Measurements from ENCODE around the gene SAMD4B. TPM values are rescaled to one million over a fixed set of nuclear protein-coding genes. Genes with fewer than 3 reads are reported as not detected.
A peak's percentile ranks its signal among the peaks of the same experiment; 100 is the strongest.

Gene SAMD4B
- total and polyA plus RNA-seq, 2 experiments from 2014 or later, result 104 to 172 TPM

GRCh38 chr19:39390451-39390750 is 48.2 kb downstream of the SAMD4B start:
- Mint-ChIP-seq H3K9me3 (peaks cover 3% of the 10 kb centered on the region; the same call in 1 of the 3 replicates), H3K27me3 (ENCODE audit: insufficient read depth, low read depth, poor library complexity) (peaks cover 25% of the 10 kb centered on the region), H3K36me3 (ENCODE audit: low read depth) (peaks cover 68% of the 10 kb centered on the region), H3K4me1 (peaks cover 16% of the 10 kb centered on the region), H3K4me3 (peak overlapping the region; percentile 97), H3K27ac (peak overlapping the region; percentile 100)
- peaks cover 13% of the 10 kb centered on the region for H3K79me2 ChIP-seq (replicated peaks; ENCODE audit: insufficient read depth)
- H3K4me2 ChIP-seq, result peak overlapping the region; percentile 88
- H3F3A ChIP-seq (replicated peaks; ENCODE audit: low read depth), result peaks cover 25% of the 10 kb centered on the region; the same call in 1 of the 2 replicates
- TF ChIP-seq EZH2 (IDR thresholded peaks at IDR 0.05; ENCODE audit: low read depth, unreplicated experiment), result no peak
- peak; percentile 99 for TF ChIP-seq CREB1 (CRISPR knock-in tag; IDR thresholded peaks at IDR 0.05; ENCODE audit: low read depth)
- TF ChIP-seq ZNF331 (CRISPR knock-in tag; IDR thresholded peaks at IDR 0.05; ENCODE audit: low read depth), result 0 out of 2 replicates have a peak, but pooled peaks have one; percentile 30
- no peaks in the 10 kb centered on the region for H3K9me2 ChIP-seq (ENCODE audit: insufficient read depth)
- peaks cover 8% of the 10 kb centered on the region for H3K4me1 ChIP-seq (ENCODE audit: insufficient read depth)
- ATAC-seq (no peak), DNase-seq (ENCODE audit: low spot score) (no peak)
- peaks cover 16% of the 10 kb centered on the region for H4K20me1 ChIP-seq (replicated peaks; ENCODE audit: insufficient read depth)
- no peaks in the 10 kb centered on the region for H3K27me3 ChIP-seq (ENCODE audit: insufficient read depth)
- peak overlapping the region; percentile 78 for H3K4me3 ChIP-seq
- H3K36me3 ChIP-seq (ENCODE audit: insufficient read depth), result 0 out of 2 replicates have a peak, but pooled peaks cover 9% of the 10 kb centered on the region
- H3K27ac ChIP-seq (ENCODE audit: low read depth), result peak overlapping the region; percentile 97
- H2AFZ ChIP-seq, result peak overlapping the region; percentile 73; the same call in 1 of the 2 replicates

- peaks cover 13% of the 10 kb centered on the region for H3K4me1 Mint-ChIP-seq
- peaks cover 6% of the 10 kb centered on the region for H3K4me1 ChIP-seq (ENCODE audit: insufficient read depth)
- H3K27ac Mint-ChIP-seq, result peak within 1 kb of the TSS; percentile 100
- H3K27me3 Mint-ChIP-seq (ENCODE audit: insufficient read depth, low read depth, poor library complexity), result peaks cover 21% of the 10 kb centered on the region
- no peaks in the 10 kb centered on the region for H3K9me2 ChIP-seq (ENCODE audit: insufficient read depth)
- H3K4me2 ChIP-seq, result peak within 1 kb of the TSS; percentile 88
- H3K4me3 Mint-ChIP-seq, result peak within 1 kb of the TSS; percentile 97
- peak within 1 kb of the TSS; percentile 81 for H3K4me3 ChIP-seq
- peaks cover 68% of the 10 kb centered on the region for H3K36me3 Mint-ChIP-seq (ENCODE audit: low read depth)
- no peaks in the 10 kb centered on the region for H3K27me3 ChIP-seq (ENCODE audit: insufficient read depth)
- peaks cover 20% of the 10 kb centered on the region; the same call in 1 of the 2 replicates for H3F3A ChIP-seq (replicated peaks; ENCODE audit: low read depth)
- H3K9me3 Mint-ChIP-seq, result peaks cover 3% of the 10 kb centered on the region; the same call in 1 of the 3 replicates
- ATAC-seq, result peak; percentile 95
- peak; percentile 100 for DNase-seq (ENCODE audit: low spot score)
- H2AFZ ChIP-seq, result peak within 1 kb of the TSS; percentile 73; the same call in 1 of the 2 replicates
- H4K20me1 ChIP-seq (replicated peaks; ENCODE audit: insufficient read depth), result peaks cover 13% of the 10 kb centered on the region; the same call in 1 of the 2 replicates
- 0 out of 2 replicates have a peak, but pooled peaks cover 7% of the 10 kb centered on the region for H3K36me3 ChIP-seq (ENCODE audit: insufficient read depth)
- H3K27ac ChIP-seq (ENCODE audit: low read depth), result peak within 1 kb of the TSS; percentile 97
- peaks cover 13% of the 10 kb centered on the region for H3K79me2 ChIP-seq (replicated peaks; ENCODE audit: insufficient read depth)
- TF ChIP-seq ZNF462 (CRISPR knock-in tag; IDR thresholded peaks at IDR 0.05) (no peak), EZH2 (IDR thresholded peaks at IDR 0.05; ENCODE audit: low read depth, unreplicated experiment) (no peak), EZH2phosphoT487 (IDR thresholded peaks at IDR 0.05; ENCODE audit: unreplicated experiment) (no peak), NANOG (IDR thresholded peaks at IDR 0.05; ENCODE audit: borderline replicate concordance) (no peak), REST (IDR thresholded peaks at IDR 0.05; ENCODE audit: unreplicated experiment) (no peak), ZNF114 (CRISPR knock-in tag; IDR thresholded peaks at IDR 0.05) (no peak), JUNB (IDR thresholded peaks at IDR 0.05; ENCODE audit: unreplicated experiment) (no peak), ZNF331 (CRISPR knock-in tag; IDR thresholded peaks at IDR 0.05; ENCODE audit: low read depth) (no peak), CREB1 (CRISPR knock-in tag; IDR thresholded peaks at IDR 0.05; ENCODE audit: low read depth) (peak; percentile 89)
These were observed 48.7 kb downstream of the SAMD4B start, which contains the start of the genes MED29 and PAF1 for GRCh38 chr19:39390751-39391437. Gene MED29 (plus strand): TSS chr19:39391378. CDS start chr19:39391423, 45 bp downstream. Gene PAF1 (minus strand): TSS chr19:39391106. CDS start chr19:39390864, 242 bp downstream.

All from GM23338 (cell line).